ENCODE results near the gene RSRP1. TPM values are rescaled to one million over a fixed set of nuclear protein-coding genes. Genes with fewer than 3 reads are reported as not detected.

The RSRP1 gene
- total and polyA plus RNA-seq, 2 of the 13 experiments (the other 11 are each of a cell fraction or from before 2014, with no cell fraction given), result 43.9 to 52.8 TPM

DNA sequence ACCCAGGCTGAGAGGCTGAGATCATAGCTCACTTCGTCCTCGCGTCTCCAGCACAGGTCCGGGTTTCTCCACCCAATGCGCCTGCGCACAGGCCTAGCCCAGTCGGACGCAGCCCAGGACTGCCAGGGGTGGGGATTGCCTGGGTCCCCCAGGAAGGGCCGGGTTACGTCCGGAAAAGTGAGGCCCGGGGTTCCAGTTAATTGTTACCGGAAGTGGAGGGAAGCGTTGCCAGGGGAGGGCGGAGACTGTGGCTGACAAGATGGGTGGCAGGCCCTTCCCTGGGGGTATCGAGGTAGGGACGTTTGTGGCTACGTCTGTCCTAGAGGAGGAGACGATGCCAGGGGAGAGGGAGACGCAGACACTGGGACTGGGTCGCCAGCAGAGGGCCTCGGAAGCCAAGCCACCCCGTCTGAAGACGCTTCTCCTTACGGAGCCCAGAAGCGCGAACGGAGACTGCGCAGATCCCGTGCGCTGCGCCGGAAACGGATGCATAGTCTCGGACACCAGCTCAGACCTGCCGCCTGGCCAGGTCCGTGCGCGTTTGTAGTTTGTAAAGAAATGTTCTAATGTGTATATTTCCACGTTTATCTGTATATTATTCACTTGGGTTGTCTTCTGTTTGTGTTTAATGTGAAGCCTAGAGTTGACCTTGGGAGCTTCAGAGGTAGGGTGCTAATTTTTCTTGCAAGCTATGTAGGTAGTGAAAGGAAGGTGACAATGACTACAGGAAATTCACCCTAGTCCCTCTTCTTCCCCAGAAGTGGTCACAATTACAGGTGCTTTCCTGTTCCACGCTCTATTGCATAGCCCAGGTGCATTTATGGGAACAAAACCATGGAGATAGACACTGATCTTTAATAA lies 7.3 kb downstream of the RSRP1 start (continued):
- TF ChIP-seq, protein P1, sequence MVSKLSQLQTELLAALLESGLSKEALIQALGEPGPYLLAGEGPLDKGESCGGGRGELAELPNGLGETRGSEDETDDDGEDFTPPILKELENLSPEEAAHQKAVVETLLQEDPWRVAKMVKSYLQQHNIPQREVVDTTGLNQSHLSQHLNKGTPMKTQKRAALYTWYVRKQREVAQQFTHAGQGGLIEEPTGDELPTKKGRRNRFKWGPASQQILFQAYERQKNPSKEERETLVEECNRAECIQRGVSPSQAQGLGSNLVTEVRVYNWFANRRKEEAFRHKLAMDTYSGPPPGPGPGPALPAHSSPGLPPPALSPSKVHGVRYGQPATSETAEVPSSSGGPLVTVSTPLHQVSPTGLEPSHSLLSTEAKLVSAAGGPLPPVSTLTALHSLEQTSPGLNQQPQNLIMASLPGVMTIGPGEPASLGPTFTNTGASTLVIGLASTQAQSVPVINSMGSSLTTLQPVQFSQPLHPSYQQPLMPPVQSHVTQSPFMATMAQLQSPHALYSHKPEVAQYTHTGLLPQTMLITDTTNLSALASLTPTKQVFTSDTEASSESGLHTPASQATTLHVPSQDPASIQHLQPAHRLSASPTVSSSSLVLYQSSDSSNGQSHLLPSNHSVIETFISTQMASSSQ (IDR thresholded peaks at IDR 0.05; ENCODE audit: low read depth), result no peak
- TF ChIP-seq, protein P1 (CRISPR knock-in tag; IDR thresholded peaks at IDR 0.05; ENCODE audit: borderline replicate concordance), result peak; percentile 55; the same call in 1 of the 2 replicates
- TF ChIP-seq RXRB (CRISPR knock-in tag; IDR thresholded peaks at IDR 0.05; ENCODE audit: borderline replicate concordance) (peak; percentile 39; the same call in 1 of the 2 replicates), ZNF441 (CRISPR knock-in tag; IDR thresholded peaks at IDR 0.05; ENCODE audit: borderline replicate concordance) (no peak; the same call in 1 of the 2 replicates), ZBTB7B (CRISPR knock-in tag; IDR thresholded peaks at IDR 0.05) (peak; percentile 60), MTF2 (CRISPR knock-in tag; IDR thresholded peaks at IDR 0.05; ENCODE audit: borderline replicate concordance) (no peak; the same call in 1 of the 2 replicates), CBFB (CRISPR knock-in tag; IDR thresholded peaks at IDR 0.05) (peak; percentile 61; the same call in 1 of the 2 replicates), HNRNPL (IDR thresholded peaks at IDR 0.05; ENCODE audit: low read depth, low read length) (0 out of 2 replicates have a peak, but pooled peaks have one; percentile 68), NFYB (CRISPR knock-in tag; IDR thresholded peaks at IDR 0.05) (no peak), ATF2 (CRISPR knock-in tag; IDR thresholded peaks at IDR 0.05) (peak; percentile 45), TMF1 (CRISPR knock-in tag; IDR thresholded peaks at IDR 0.05; ENCODE audit: low read depth) (0 out of 2 replicates have a peak, but pooled peaks have one; percentile 49), RBM22 (optimal IDR thresholded peaks at IDR 0.05; ENCODE audit: low read length) (peak; percentile 98), NCOA1 (CRISPR knock-in tag; IDR thresholded peaks at IDR 0.05) (no peak), RELA (CRISPR knock-in tag; IDR thresholded peaks at IDR 0.05) (no peak), ZNF224 (CRISPR knock-in tag; IDR thresholded peaks at IDR 0.05) (no peak), ZNF512 (CRISPR knock-in tag; IDR thresholded peaks at IDR 0.05) (no peak), KAT8 (CRISPR knock-in tag; IDR thresholded peaks at IDR 0.05) (peak; percentile 85)
- TF ChIP-seq, protein P2, sequence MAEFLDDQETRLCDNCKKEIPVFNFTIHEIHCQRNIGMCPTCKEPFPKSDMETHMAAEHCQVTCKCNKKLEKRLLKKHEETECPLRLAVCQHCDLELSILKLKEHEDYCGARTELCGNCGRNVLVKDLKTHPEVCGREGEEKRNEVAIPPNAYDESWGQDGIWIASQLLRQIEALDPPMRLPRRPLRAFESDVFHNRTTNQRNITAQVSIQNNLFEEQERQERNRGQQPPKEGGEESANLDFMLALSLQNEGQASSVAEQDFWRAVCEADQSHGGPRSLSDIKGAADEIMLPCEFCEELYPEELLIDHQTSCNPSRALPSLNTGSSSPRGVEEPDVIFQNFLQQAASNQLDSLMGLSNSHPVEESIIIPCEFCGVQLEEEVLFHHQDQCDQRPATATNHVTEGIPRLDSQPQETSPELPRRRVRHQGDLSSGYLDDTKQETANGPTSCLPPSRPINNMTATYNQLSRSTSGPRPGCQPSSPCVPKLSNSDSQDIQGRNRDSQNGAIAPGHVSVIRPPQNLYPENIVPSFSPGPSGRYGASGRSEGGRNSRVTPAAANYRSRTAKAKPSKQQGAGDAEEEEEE (CRISPR knock-in tag; IDR thresholded peaks at IDR 0.05; ENCODE audit: borderline replicate concordance), result no peak
- TF ChIP-seq, protein P3, sequence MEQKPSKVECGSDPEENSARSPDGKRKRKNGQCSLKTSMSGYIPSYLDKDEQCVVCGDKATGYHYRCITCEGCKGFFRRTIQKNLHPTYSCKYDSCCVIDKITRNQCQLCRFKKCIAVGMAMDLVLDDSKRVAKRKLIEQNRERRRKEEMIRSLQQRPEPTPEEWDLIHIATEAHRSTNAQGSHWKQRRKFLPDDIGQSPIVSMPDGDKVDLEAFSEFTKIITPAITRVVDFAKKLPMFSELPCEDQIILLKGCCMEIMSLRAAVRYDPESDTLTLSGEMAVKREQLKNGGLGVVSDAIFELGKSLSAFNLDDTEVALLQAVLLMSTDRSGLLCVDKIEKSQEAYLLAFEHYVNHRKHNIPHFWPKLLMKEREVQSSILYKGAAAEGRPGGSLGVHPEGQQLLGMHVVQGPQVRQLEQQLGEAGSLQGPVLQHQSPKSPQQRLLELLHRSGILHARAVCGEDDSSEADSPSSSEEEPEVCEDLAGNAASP (CRISPR knock-in tag; IDR thresholded peaks at IDR 0.05; ENCODE audit: borderline replicate concordance), result peak; percentile 8; the same call in 1 of the 2 replicates
